Chondrocyte (in vitro differentiated cells): ENCODE results near the gene IL21R. TPM values are rescaled to one million over a fixed set of nuclear protein-coding genes. Genes with fewer than 3 reads are reported as not detected.

Source experiments
- DNase-seq: peaks from one replicate; pipeline ENCODE4 v3.0.0; 2021; ENCODE audit warnings: mixed read lengths, low spot score
- H3K27ac Mint-ChIP-seq: one replicate; pipeline ENCODE4 v1.8.0; 2021; ENCODE audit warnings: mild to moderate bottlenecking, moderate library complexity, mixed read lengths; ENCODE audit not compliant: unreplicated experiment
- H3K27me3 Mint-ChIP-seq: 2 replicates; pipeline ENCODE4 v1.8.0; 2021; ENCODE audit warnings: low read depth, mixed read lengths
- H3K36me3 Mint-ChIP-seq: 2 replicates; pipeline ENCODE4 v1.8.0; 2021; ENCODE audit warnings: low read depth, mixed read lengths
- H3K4me1 Mint-ChIP-seq: 2 replicates; pipeline ENCODE4 v1.8.0; 2021; ENCODE audit warnings: low read depth, mild to moderate bottlenecking, mixed read lengths
- H3K4me3 Mint-ChIP-seq: one replicate; pipeline ENCODE4 v1.8.0; 2021; ENCODE audit warnings: mild to moderate bottlenecking, moderate library complexity, mixed read lengths; ENCODE audit not compliant: unreplicated experiment
- H3K9me3 Mint-ChIP-seq: 2 replicates; pipeline ENCODE4 v1.8.0; 2021; ENCODE audit warnings: low read depth, mixed read lengths
- total RNA-seq: library from RNA; stranded (reverse); gene quantifications from 3 replicates; pipeline ENCODE4 v1.2.1, GENCODE V29; 2021
- TF ChIP-seq, protein P1 (sequence below): fragments of 200-600 bp; sonication (generic); IDR thresholded peaks from 2 replicates; pipeline ENCODE4 v1.5.0; 2021; ENCODE audit warnings: antibody characterized with exemption, mild to moderate bottlenecking, moderate library complexity

Gene IL21R
- total RNA-seq, 1 donor from 2014 or later: 2.2 TPM

DNA sequence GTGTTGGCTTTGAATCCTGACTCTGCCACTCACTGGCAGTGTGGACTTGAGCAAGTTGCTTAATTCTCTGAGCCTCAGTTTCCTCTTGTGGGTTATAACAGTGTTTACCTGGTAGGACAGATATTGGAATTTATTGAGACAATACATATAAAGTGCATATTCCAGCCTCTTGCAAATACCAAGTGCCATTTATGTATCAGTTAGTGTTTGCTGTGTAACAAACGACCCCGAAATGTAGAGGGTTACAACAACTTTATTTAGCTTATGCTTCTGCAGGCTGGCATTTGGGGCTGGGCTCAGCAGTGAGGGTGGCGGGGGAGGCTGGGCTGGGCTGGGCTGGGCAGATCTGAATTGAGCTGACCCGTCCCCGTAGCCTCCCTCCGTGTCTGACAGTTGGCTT, 42.4 kb upstream of the IL21R start:
- no peak for DNase-seq
- Mint-ChIP-seq H3K27me3 (no peaks in the 10 kb centered on the region), H3K9me3 (no peaks in the 10 kb centered on the region), H3K36me3 (peaks cover 37% of the 10 kb centered on the region), H3K4me1 (no peaks in the 10 kb centered on the region), H3K27ac (no peak overlapping the region), H3K4me3 (no peak overlapping the region)
- TF ChIP-seq, protein P1, sequence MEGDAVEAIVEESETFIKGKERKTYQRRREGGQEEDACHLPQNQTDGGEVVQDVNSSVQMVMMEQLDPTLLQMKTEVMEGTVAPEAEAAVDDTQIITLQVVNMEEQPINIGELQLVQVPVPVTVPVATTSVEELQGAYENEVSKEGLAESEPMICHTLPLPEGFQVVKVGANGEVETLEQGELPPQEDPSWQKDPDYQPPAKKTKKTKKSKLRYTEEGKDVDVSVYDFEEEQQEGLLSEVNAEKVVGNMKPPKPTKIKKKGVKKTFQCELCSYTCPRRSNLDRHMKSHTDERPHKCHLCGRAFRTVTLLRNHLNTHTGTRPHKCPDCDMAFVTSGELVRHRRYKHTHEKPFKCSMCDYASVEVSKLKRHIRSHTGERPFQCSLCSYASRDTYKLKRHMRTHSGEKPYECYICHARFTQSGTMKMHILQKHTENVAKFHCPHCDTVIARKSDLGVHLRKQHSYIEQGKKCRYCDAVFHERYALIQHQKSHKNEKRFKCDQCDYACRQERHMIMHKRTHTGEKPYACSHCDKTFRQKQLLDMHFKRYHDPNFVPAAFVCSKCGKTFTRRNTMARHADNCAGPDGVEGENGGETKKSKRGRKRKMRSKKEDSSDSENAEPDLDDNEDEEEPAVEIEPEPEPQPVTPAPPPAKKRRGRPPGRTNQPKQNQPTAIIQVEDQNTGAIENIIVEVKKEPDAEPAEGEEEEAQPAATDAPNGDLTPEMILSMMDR: no peak

DNA sequence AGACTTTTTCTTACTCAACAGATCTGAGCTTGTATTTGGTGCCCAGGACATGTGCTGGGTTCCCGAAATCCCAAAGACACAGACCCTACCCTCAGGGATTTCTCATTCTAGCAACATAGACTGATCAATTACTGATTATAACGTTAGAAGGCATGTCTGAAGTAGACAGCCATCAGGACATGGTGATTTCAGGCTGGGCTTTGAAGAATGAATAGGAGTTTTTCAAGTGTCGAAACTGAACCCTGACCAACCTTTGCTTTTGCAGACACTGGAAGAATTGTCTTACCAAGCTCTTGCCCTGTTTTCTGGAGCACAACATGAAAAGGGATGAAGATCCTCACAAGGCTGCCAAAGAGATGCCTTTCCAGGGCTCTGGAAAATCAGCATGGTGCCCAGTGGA, 40.0 kb upstream of the IL21R start:
- no peak overlapping the region for H3K27ac Mint-ChIP-seq
- no peaks in the 10 kb centered on the region for H3K9me3 Mint-ChIP-seq
- no peaks in the 10 kb centered on the region for H3K27me3 Mint-ChIP-seq
- TF ChIP-seq, protein P1: no peak
- H3K36me3 Mint-ChIP-seq: peaks cover 27% of the 10 kb centered on the region
- no peak for DNase-seq
- peaks cover 6% of the 10 kb centered on the region for H3K4me1 Mint-ChIP-seq
- no peak overlapping the region for H3K4me3 Mint-ChIP-seq

DNA sequence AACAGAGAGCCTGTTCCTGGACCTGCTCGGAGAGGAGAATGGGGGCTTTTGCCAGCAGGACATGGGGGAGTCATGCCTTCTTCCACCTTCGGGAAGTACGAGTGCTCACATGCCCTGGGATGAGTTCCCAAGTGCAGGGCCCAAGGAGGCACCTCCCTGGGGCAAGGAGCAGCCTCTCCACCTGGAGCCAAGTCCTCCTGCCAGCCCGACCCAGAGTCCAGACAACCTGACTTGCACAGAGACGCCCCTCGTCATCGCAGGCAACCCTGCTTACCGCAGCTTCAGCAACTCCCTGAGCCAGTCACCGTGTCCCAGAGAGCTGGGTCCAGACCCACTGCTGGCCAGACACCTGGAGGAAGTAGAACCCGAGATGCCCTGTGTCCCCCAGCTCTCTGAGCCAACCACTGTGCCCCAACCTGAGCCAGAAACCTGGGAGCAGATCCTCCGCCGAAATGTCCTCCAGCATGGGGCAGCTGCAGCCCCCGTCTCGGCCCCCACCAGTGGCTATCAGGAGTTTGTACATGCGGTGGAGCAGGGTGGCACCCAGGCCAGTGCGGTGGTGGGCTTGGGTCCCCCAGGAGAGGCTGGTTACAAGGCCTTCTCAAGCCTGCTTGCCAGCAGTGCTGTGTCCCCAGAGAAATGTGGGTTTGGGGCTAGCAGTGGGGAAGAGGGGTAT, 39.3 kb upstream of the IL21R start:
- no peak for DNase-seq
- H3K9me3 Mint-ChIP-seq: no peaks in the 10 kb centered on the region
- no peaks in the 10 kb centered on the region for H3K27me3 Mint-ChIP-seq
- no peak overlapping the region for H3K27ac Mint-ChIP-seq
- H3K4me1 Mint-ChIP-seq: peaks cover 10% of the 10 kb centered on the region
- TF ChIP-seq, protein P1: no peak
- peaks cover 26% of the 10 kb centered on the region for H3K36me3 Mint-ChIP-seq
- H3K4me3 Mint-ChIP-seq: no peak overlapping the region

DNA sequence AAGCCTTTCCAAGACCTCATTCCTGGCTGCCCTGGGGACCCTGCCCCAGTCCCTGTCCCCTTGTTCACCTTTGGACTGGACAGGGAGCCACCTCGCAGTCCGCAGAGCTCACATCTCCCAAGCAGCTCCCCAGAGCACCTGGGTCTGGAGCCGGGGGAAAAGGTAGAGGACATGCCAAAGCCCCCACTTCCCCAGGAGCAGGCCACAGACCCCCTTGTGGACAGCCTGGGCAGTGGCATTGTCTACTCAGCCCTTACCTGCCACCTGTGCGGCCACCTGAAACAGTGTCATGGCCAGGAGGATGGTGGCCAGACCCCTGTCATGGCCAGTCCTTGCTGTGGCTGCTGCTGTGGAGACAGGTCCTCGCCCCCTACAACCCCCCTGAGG, 38.7 kb upstream of the IL21R start:
- DNase-seq: no peak
- no peak overlapping the region for H3K4me3 Mint-ChIP-seq
- no peaks in the 10 kb centered on the region for H3K9me3 Mint-ChIP-seq
- peaks cover 24% of the 10 kb centered on the region for H3K36me3 Mint-ChIP-seq
- TF ChIP-seq, protein P1: no peak
- H3K4me1 Mint-ChIP-seq: peaks cover 16% of the 10 kb centered on the region
- no peaks in the 10 kb centered on the region for H3K27me3 Mint-ChIP-seq
- no peak overlapping the region for H3K27ac Mint-ChIP-seq

DNA sequence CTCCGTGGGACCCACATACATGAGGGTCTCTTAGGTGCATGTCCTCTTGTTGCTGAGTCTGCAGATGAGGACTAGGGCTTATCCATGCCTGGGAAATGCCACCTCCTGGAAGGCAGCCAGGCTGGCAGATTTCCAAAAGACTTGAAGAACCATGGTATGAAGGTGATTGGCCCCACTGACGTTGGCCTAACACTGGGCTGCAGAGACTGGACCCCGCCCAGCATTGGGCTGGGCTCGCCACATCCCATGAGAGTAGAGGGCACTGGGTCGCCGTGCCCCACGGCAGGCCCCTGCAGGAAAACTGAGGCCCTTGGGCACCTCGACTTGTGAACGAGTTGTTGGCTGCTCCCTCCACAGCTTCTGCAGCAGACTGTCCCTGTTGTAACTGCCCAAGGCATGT, 38.2 kb upstream of the IL21R start:
- no peak overlapping the region for H3K4me3 Mint-ChIP-seq
- DNase-seq: no peak
- H3K9me3 Mint-ChIP-seq: no peaks in the 10 kb centered on the region
- H3K27me3 Mint-ChIP-seq: no peaks in the 10 kb centered on the region
- TF ChIP-seq, protein P1: no peak
- peaks cover 18% of the 10 kb centered on the region for H3K4me1 Mint-ChIP-seq
- H3K36me3 Mint-ChIP-seq: peaks cover 23% of the 10 kb centered on the region
- no peak overlapping the region for H3K27ac Mint-ChIP-seq
